Measurements from ENCODE around the gene BAIAP2. TPM values are rescaled to one million over a fixed set of nuclear protein-coding genes. Genes with fewer than 3 reads are reported as not detected.
"Not testable (repeated sequence)": the region's sequence is repeated elsewhere in the genome, so short reads cannot be mapped to it uniquely, and the experiment has no call there.

The BAIAP2 gene
- total RNA-seq, 1 donor from 2014 or later, result 139 TPM

DNA sequence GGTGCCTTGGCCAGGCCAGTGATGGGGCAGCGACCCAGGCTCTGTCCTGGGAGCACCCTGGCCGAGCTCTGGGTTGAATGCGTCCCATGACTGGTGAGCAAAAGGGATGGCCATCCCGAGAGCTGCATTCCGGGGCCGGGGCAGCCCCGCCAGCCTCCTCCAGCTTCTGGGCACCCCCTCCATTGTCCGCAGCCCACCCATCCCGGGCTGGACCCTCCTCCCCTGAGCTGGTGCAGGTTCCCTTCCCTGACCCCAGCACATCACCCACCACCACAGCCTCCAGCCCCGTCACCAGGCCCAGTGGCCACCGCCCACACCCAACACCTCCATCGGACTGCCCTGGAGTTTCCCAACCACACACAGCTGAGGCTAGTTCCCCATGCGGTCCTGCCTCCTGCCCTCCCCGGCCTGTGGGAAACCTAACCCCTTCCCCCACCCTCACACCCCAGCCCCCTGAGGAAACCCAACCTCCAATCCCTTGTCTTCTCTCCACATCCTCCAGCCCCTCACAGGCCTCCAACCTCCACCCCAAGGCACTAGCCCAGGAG lies 114.1 kb downstream of the BAIAP2 start:
- no peak overlapping the region for H3K27ac ChIP-seq
- TF ChIP-seq, protein P1, sequence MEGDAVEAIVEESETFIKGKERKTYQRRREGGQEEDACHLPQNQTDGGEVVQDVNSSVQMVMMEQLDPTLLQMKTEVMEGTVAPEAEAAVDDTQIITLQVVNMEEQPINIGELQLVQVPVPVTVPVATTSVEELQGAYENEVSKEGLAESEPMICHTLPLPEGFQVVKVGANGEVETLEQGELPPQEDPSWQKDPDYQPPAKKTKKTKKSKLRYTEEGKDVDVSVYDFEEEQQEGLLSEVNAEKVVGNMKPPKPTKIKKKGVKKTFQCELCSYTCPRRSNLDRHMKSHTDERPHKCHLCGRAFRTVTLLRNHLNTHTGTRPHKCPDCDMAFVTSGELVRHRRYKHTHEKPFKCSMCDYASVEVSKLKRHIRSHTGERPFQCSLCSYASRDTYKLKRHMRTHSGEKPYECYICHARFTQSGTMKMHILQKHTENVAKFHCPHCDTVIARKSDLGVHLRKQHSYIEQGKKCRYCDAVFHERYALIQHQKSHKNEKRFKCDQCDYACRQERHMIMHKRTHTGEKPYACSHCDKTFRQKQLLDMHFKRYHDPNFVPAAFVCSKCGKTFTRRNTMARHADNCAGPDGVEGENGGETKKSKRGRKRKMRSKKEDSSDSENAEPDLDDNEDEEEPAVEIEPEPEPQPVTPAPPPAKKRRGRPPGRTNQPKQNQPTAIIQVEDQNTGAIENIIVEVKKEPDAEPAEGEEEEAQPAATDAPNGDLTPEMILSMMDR (IDR thresholded peaks at IDR 0.05), result no peak
- intact Hi-C loops (cut with DNase I), result no loop called here
- no peaks in the 10 kb centered on the region for H3K9me3 ChIP-seq
- H3K4me3 ChIP-seq, result no peak overlapping the region
- DNase-seq, result no peak
- no peaks in the 10 kb centered on the region for H3K27me3 ChIP-seq
- no peaks in the 10 kb centered on the region for H3K36me3 ChIP-seq
- ATAC-seq, result peak; percentile 75
- peaks cover 9% of the 10 kb centered on the region for H3K4me1 ChIP-seq

DNA sequence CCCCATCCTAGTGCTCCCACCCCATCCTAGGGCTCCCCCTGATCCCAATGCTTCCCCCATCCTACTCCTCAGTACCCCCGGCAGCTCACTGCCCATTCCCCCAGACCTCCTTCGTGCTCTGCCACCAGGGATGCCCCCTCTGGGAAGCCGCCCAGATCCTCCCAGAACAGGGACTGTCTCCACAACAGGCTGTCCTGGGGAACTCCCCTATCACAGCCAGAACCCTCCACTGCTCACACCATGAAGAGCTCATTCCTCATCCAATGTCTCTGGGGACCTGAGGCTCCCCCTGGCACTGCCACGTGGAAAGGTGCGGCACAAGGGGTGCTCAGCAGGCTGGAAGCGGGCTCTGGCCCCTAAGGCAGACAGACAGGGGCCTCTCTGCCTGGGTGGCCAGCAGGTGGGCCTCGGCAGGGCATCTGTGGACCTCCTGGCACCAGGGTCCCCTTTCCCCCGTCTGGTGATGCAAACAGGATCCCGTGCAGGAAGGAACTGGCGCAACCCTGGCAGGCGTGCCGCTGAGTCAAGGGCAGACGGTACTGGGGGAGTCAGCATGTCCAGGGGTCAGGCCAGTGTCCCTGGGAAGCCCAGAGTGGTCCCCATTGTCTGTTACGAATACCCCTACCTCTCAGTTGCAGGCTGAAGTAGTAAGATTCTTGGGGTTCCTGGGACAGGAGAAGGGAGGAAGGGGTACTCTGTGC lies 115.6 kb downstream of the BAIAP2 start:
- no peaks in the 10 kb centered on the region for H3K36me3 ChIP-seq
- intact Hi-C loops (cut with DNase I), result no loop called here
- no peak overlapping the region for H3K27ac ChIP-seq
- TF ChIP-seq, protein P1 (IDR thresholded peaks at IDR 0.05), result no peak
- DNase-seq, result peak; percentile 82
- peak; percentile 72 for ATAC-seq
- peaks cover 9% of the 10 kb centered on the region for H3K4me1 ChIP-seq
- peak overlapping the region; percentile 10 for H3K4me3 ChIP-seq
- H3K27me3 ChIP-seq, result no peaks in the 10 kb centered on the region
- no peaks in the 10 kb centered on the region for H3K9me3 ChIP-seq

DNA sequence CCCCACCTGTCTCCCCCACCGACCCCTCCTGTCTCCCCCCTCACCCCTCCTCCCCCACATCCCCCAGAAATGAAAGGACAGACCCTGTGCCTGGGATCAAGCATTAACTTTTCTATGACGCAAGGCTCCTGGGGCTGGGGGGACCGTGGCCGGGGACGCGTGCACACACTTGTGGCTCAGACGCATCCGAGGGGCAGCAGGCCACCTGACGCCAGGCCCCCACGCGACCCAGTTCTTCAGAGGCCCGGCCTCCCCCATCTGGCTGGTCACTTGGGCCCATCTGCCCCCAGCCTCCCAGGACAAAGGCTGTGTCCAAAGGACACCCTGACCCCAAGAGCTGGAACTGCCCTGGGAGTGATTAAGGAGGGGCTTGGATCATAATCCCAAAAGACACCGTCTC lies 116.3 kb downstream of the BAIAP2 start:
- H3K27ac ChIP-seq, result no peak overlapping the region

DNA sequence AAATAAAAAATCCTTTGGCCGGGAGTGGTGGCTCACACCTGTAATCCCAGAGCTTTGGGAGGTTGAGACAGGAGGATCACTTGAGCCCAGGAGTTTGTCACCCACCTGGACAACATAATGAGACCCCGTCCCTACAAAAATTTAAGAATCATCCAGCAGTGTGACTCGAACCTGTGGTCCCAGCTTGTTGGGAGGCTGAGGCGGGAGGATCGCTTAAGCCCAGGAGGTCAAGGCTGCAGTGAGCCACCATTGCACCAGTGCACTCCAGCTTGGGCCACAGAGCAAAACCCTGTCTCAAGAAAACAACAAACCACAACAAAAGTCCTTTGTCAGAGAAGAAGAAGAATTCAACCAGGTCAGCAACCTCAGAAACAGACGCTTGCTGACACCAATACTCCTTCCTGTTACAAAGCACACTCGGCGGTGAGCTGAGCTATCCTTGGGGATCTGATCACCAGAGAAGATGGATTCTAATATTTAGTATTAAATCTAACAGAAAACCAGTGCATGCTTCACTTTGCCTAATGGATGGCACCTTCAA lies 117.4 kb downstream of the BAIAP2 start:
- Histone ChIP-seq H3K4me1 (peaks cover 9% of the 10 kb centered on the region), H3K9me3 (no peaks in the 10 kb centered on the region), H3K27ac (no peak overlapping the region), H3K27me3 (no peaks in the 10 kb centered on the region), H3K36me3 (no peaks in the 10 kb centered on the region), H3K4me3 (no peak overlapping the region)
- intact Hi-C loops (cut with DNase I), result no loop called here
- no peak for DNase-seq
- TF ChIP-seq, protein P1 (IDR thresholded peaks at IDR 0.05), result no peak
- no peak for ATAC-seq

More for the DNA sequence above, 116.3 kb downstream of the BAIAP2 start:
- TF ChIP-seq, protein P1 (IDR thresholded peaks at IDR 0.05), result no peak
- Histone ChIP-seq H3K27me3 (no peaks in the 10 kb centered on the region), H3K36me3 (no peaks in the 10 kb centered on the region), H3K4me1 (peaks cover 9% of the 10 kb centered on the region), H3K9me3 (no peaks in the 10 kb centered on the region), H3K4me3 (no peak overlapping the region)
- DNase-seq (no peak), ATAC-seq (no peak)
- intact Hi-C loops (cut with DNase I), result no loop called here

DNA sequence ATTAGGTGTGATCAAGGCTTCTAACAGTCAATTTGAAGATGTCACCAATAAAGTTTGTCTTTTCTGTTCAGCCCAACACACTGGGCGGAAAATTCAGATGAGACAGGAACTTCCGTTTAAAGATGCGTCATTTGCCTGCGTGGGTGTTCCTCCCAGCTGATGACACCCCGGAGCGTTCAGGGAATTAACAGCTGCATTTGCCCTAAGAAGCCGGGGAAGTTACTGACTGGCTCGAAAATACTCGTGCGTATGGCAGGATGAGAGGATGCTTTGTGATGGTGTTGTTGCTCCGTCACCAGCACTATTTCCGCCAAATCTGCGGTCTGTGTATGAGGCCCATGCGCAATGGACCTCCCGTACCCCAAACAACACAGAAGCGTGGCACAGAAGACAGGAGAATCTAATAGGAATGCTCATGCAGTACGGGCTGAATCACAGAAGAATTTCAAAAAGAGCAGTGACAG lies 118.4 kb downstream of the BAIAP2 start:
- H3K27me3 ChIP-seq, result no peaks in the 10 kb centered on the region
- ATAC-seq, result peak; percentile 33
- peaks cover 9% of the 10 kb centered on the region for H3K4me1 ChIP-seq
- TF ChIP-seq, protein P1 (IDR thresholded peaks at IDR 0.05), result no peak
- H3K9me3 ChIP-seq, result no peaks in the 10 kb centered on the region
- no peak overlapping the region for H3K4me3 ChIP-seq
- intact Hi-C loops (cut with DNase I), result no loop called here
- H3K36me3 ChIP-seq, result no peaks in the 10 kb centered on the region
- H3K27ac ChIP-seq, result no peak overlapping the region
- no peak for DNase-seq

DNA sequence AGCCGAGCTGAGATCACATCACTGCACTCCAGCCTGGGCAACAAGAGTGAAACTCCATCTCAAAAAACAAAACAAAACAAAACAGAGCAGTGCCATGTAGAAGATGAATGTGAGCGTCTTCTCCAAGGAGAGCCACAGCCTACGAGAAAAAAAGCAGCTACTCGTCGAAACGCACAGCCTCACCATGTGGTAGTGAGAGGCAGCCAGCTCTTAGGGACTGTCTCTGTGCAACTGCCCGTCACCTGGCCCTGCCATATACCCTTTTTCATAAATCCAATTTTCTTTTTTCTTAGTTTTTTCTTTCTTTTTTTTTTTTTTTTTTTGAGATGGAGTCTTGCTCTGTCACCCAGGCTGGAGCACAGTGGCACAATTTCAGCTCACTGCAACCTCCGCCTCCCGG lies 119.1 kb downstream of the BAIAP2 start:
- ATAC-seq; H3K4me3 ChIP-seq; intact Hi-C loops (cut with DNase I); H3K4me1 ChIP-seq; H3K27me3 ChIP-seq; H3K27ac ChIP-seq; DNase-seq; H3K9me3 ChIP-seq; H3K36me3 ChIP-seq: not testable (repeated sequence)
